GM12872 (cell line): ENCODE results near the gene AKAP13.

Source experiments
- TF ChIP-seq, protein P1 (sequence below): IDR thresholded peaks from 3 replicates; pipeline ENCODE4 v1.5.1; 2011; ENCODE audit warnings: low read depth, mild to moderate bottlenecking, low read length, moderate library complexity; ENCODE audit not compliant: insufficient read depth

The AKAP13 gene

GRCh38 chr15:85618228-85618505 lies 237.8 kb downstream of the AKAP13 start:
- TF ChIP-seq, protein P1, sequence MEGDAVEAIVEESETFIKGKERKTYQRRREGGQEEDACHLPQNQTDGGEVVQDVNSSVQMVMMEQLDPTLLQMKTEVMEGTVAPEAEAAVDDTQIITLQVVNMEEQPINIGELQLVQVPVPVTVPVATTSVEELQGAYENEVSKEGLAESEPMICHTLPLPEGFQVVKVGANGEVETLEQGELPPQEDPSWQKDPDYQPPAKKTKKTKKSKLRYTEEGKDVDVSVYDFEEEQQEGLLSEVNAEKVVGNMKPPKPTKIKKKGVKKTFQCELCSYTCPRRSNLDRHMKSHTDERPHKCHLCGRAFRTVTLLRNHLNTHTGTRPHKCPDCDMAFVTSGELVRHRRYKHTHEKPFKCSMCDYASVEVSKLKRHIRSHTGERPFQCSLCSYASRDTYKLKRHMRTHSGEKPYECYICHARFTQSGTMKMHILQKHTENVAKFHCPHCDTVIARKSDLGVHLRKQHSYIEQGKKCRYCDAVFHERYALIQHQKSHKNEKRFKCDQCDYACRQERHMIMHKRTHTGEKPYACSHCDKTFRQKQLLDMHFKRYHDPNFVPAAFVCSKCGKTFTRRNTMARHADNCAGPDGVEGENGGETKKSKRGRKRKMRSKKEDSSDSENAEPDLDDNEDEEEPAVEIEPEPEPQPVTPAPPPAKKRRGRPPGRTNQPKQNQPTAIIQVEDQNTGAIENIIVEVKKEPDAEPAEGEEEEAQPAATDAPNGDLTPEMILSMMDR: no peak

- TF ChIP-seq, protein P1: no peak
Observed at GRCh38 chr15:85618956-85619491, 238.6 kb downstream of the AKAP13 start.

- TF ChIP-seq, protein P1: no peak
Observed at GRCh38 chr15:85619992-85620689, 239.7 kb downstream of the AKAP13 start.

DNA sequence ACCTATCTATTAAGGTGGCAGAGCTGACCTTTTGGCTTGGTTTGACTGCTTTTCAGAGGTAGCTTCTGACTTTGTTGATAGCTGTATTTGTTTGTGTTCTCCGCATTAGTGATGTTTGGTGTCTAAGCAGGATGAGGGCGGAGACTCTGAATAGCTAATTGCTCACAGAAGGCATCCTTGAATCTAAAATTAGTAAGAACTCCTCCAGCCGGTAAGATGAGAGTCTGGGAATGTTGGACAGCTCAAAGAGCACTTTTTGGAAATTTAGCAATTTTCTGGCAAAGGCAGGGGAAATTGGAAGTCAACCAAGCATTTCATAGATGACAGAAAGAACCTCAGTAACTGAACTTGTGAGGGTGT lies 240.3 kb downstream of the AKAP13 start:
- TF ChIP-seq, protein P1: no peak

GRCh38 chr15:85621094-85621493 lies 240.7 kb downstream of the AKAP13 start:
- TF ChIP-seq, protein P1: no peak

GRCh38 chr15:85622221-85622831 lies 241.9 kb downstream of the AKAP13 start:
- TF ChIP-seq, protein P1: no peak

- TF ChIP-seq, protein P1: no peak
Observed at GRCh38 chr15:85623315-85624049, 243.1 kb downstream of the AKAP13 start.
